ENCODE results near the gene CHTF18. TPM values are rescaled to one million over a fixed set of nuclear protein-coding genes. Genes with fewer than 3 reads are reported as not detected.

CHTF18 gene
- polyA plus RNA-seq, 3 donors, result 0.57 to 13.8 (median 2.2) TPM

GRCh38 chr16:770411-770810 is 18.0 kb upstream of the CHTF18 start:
- H3K9me3 Mint-ChIP-seq, result no peaks in the 10 kb centered on the region

GRCh38 chr16:772959-773358 is 15.5 kb upstream of the CHTF18 start:
- Histone ChIP-seq H3K4me1 (ENCODE audit: control insufficient read depth in 1 of 2, insufficient read depth in 2 of 2, low read length in 2 of 2) (no peaks in the 10 kb centered on the region), H3K79me2 (ENCODE audit: insufficient read depth, low read length) (no peaks in the 10 kb centered on the region), H3K27ac (ENCODE audit: low read depth in 1 of 2, low read length in 2 of 2) (no peak overlapping the region), H4K20me1 (ENCODE audit: insufficient read depth, low read length) (no peaks in the 10 kb centered on the region), H3K9me3 (replicated peaks in 1 of 2; ENCODE audit: control insufficient read depth in 1 of 2, insufficient read depth in 1 of 2, low read length in 2 of 2) (no peaks in the 10 kb centered on the region), H3K4me2 (replicated peaks; ENCODE audit: extremely low read depth, low read length, poor library complexity, severe bottlenecking) (no peak overlapping the region), H3K27me3 (ENCODE audit: control insufficient read depth in 2 of 2, insufficient read depth in 2 of 2, low read length in 2 of 2) (peaks cover 0 to 7% of the 10 kb centered on the region in 2 donors), H3K4me3 (replicated peaks in 1 of 3; ENCODE audit: low read depth in 2 of 3, low read length in 3 of 3) (no peak overlapping the region), H2AFZ (ENCODE audit: insufficient read depth, low read depth, low read length, poor library complexity, severe bottlenecking) (no peak overlapping the region), H3K9ac (ENCODE audit: insufficient read depth, low read length, poor library complexity, severe bottlenecking) (no peak overlapping the region), H3K36me3 (replicated peaks in 1 of 2; ENCODE audit: control insufficient read depth in 1 of 2, insufficient read depth in 2 of 2, low read length in 2 of 2) (no peaks in the 10 kb centered on the region)
- Mint-ChIP-seq H3K36me3 (no peaks in the 10 kb centered on the region), H3K27me3 (ENCODE audit: low read depth in 3 of 3) (peaks cover 2 to 20% (median 9%) of the 10 kb centered on the region in 3 donors), H3K4me1 (no peaks in the 10 kb centered on the region), H3K9me3 (peaks cover 0 to 1% (median 0%) of the 10 kb centered on the region in 7 donors), H3K27ac (no peak overlapping the region), H3K4me3 (no peak overlapping the region)
- DNase-seq, result no peak
- intact Hi-C loops (cut with micrococcal nuclease), result no loop called here
- TF ChIP-seq CTCF (IDR thresholded peaks at IDR 0.05), result no peak
- 93% methylated on average over 18 of the region's 18 CpGs for WGBS (ENCODE audit: insufficient coverage)

More at GRCh38 chr16:770411-770810, 18.0 kb upstream of the CHTF18 start:
- no peak overlapping the region for H2AFZ ChIP-seq (ENCODE audit: insufficient read depth, low read depth, low read length, poor library complexity, severe bottlenecking)
- H3K9me3 ChIP-seq (replicated peaks in 1 of 2; ENCODE audit: control insufficient read depth in 1 of 2, insufficient read depth in 1 of 2, low read length in 2 of 2), result no peaks in the 10 kb centered on the region
- no peaks in the 10 kb centered on the region for H4K20me1 ChIP-seq (ENCODE audit: insufficient read depth, low read length)
- no peak overlapping the region for H3K4me3 ChIP-seq (replicated peaks in 1 of 3; ENCODE audit: low read depth in 2 of 3, low read length in 3 of 3)
- WGBS (ENCODE audit: insufficient coverage), result no CpG with 5 or more reads among the region's 13 CpGs
- H3K79me2 ChIP-seq (ENCODE audit: insufficient read depth, low read length), result no peaks in the 10 kb centered on the region
- TF ChIP-seq CTCF (IDR thresholded peaks at IDR 0.05), result no peak
- H3K36me3 ChIP-seq (replicated peaks in 1 of 2; ENCODE audit: control insufficient read depth in 1 of 2, insufficient read depth in 2 of 2, low read length in 2 of 2), result no peaks in the 10 kb centered on the region
- no peak for DNase-seq
- Mint-ChIP-seq H3K4me3 (no peak overlapping the region), H3K4me1 (no peaks in the 10 kb centered on the region), H3K27me3 (ENCODE audit: low read depth in 3 of 3) (peaks cover 0 to 9% (median 2%) of the 10 kb centered on the region in 3 donors), H3K36me3 (no peaks in the 10 kb centered on the region), H3K27ac (no peak overlapping the region)
- intact Hi-C loops (cut with micrococcal nuclease), result no loop called here
- H3K9ac ChIP-seq (ENCODE audit: insufficient read depth, low read length, poor library complexity, severe bottlenecking), result no peak overlapping the region
- no peak overlapping the region for H3K27ac ChIP-seq (ENCODE audit: low read depth in 1 of 2, low read length in 2 of 2)
- H3K4me1 ChIP-seq (ENCODE audit: control insufficient read depth in 1 of 2, insufficient read depth in 2 of 2, low read length in 2 of 2), result no peaks in the 10 kb centered on the region
- peaks cover 0 to 2% of the 10 kb centered on the region in 2 donors for H3K27me3 ChIP-seq (ENCODE audit: control insufficient read depth in 2 of 2, insufficient read depth in 2 of 2, low read length in 2 of 2)
- no peak overlapping the region for H3K4me2 ChIP-seq (replicated peaks; ENCODE audit: extremely low read depth, low read length, poor library complexity, severe bottlenecking)
